Mammary epithelial cell (primary cell): ENCODE measurements around the gene NCKAP5.

Experiments used
- CTCF ChIP-seq, 2 donors: IDR thresholded peaks in 1 of 2; conservative IDR thresholded peaks in 1 of 2; 2 replicates each; pipeline ENCODE4 v1.5.1; 2011 to 2012; ENCODE audit warnings: inconsistent platforms in 2 of 2, low read length in 2 of 2, mild to moderate bottlenecking in 2 of 2, control low read depth in 1 of 2, low read depth in 1 of 2; ENCODE audit not compliant: insufficient read depth in 1 of 2; ENCODE audit errors: extremely low read depth in 1 of 2
- EZH2 ChIP-seq: IDR thresholded peaks from 2 replicates; pipeline ENCODE4 v1.6.1; 2012; ENCODE audit warnings: low read length, inconsistent platforms, borderline replicate concordance

DNA sequence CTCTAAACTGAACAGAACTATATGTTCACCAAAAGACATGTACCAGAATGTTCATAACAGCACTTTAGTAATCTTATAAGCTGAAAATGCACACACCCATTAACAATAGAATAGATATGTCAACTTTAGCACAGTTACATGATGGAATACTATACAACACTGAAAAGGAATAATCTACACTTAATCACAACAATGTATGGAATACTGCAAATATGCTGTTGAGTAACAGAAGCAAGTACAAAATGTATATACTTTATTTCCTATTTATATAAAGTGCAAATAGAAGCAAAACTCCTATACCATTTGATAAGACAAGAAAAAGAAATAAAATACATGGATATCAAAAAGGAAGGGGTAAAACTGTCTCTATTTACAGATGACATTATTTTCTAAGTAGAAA, 352.8 kb downstream of the NCKAP5 start:
- TF ChIP-seq CTCF (conservative IDR thresholded peaks at IDR 0.05 in 1 of 2, IDR thresholded peaks at IDR 0.05 in 1 of 2; ENCODE audit: extremely low read depth in 1 of 2, insufficient read depth in 1 of 2, low read depth in 1 of 2, low read length in 2 of 2): no peak
- no peak for TF ChIP-seq EZH2
